Tibial nerve (tissue), 4 donors: Measurements from ENCODE around the gene PTPRK. TPM values are rescaled to one million over a fixed set of nuclear protein-coding genes. Genes with fewer than 3 reads are reported as not detected.

Experiments
- DNase-seq, 2 donors: peaks; one replicate each; pipeline ENCODE4 v3.0.0-alpha.2; 2019; ENCODE audit warnings: low spot score in 2 of 2
- H3K27ac ChIP-seq, 4 donors: fragments of 200-600 bp; sonication (generic) in 3 of 4; one replicate each; pipeline ENCODE4 v1.5.1; 2017 to 2019; ENCODE audit warnings: mild to moderate bottlenecking in 1 of 4
- H3K27me3 ChIP-seq, 2 donors: fragments of 200-600 bp; sonication (generic) in 1 of 2; one replicate each; pipeline versions ENCODE4 v1.5.1 to v1.6.0; 2017 to 2019
- H3K36me3 ChIP-seq, 3 donors: fragments of 200-600 bp; sonication (generic); one replicate each; pipeline ENCODE4 v1.5.1; 2018 to 2019
- H3K4me1 ChIP-seq, 4 donors: fragments of 200-600 bp; sonication (generic) in 3 of 4; one replicate each; pipeline ENCODE4 v1.5.1; 2017 to 2019
- H3K4me3 ChIP-seq, 4 donors: fragments of 200-600 bp; sonication (generic) in 3 of 4; one replicate each; pipeline ENCODE4 v1.5.1; 2017 to 2019; ENCODE audit warnings: mild to moderate bottlenecking in 1 of 4, moderate library complexity in 1 of 4
- H3K9me3 ChIP-seq, 4 donors: fragments of 200-600 bp; sonication (generic) in 3 of 4; one replicate each; pipeline ENCODE4 v1.5.1; 2017 to 2019
- CTCF ChIP-seq, 5 experiments: fragments of 200-600 bp in 3 of 5; fragments of 450-650 bp in 2 of 5; sonication (generic) in 3 of 5; IDR thresholded peaks; one replicate each; pipeline ENCODE4 v1.5.1; 2016 to 2019; ENCODE audit warnings: antibody characterized with exemption in 5 of 5, mild to moderate bottlenecking in 3 of 5, moderate library complexity in 2 of 5
- EP300 ChIP-seq, 2 donors: sonication (generic); formaldehyde crosslinking; IDR thresholded peaks; one replicate each; pipeline ENCODE4 v1.6.1; 2017; ENCODE audit warnings: antibody characterized with exemption in 2 of 2, mild to moderate bottlenecking in 1 of 2
- POLR2A ChIP-seq, 2 donors: fragments of 450-650 bp; IDR thresholded peaks; one replicate each; pipeline ENCODE4 v1.6.1; 2017; ENCODE audit warnings: antibody characterized with exemption in 2 of 2, mild to moderate bottlenecking in 2 of 2, moderate library complexity in 2 of 2
- WGBS, 2 donors: methylation state at CpG; one replicate each; pipeline ENCODE4 v1.1.5; 2018; 5-methylcytosine and 5-hydroxymethylcytosine counted together
- total RNA-seq, 4 donors: library from RNA; depleted of rRNA; stranded (reverse); fragments of >200 nt; gene quantifications; one replicate each; pipeline ENCODE4 v1.1.0, GENCODE V29; 2016

Gene PTPRK
- total RNA-seq, 4 donors from 2014 or later = 17.4 to 26.1 (median 21.2) TPM

GRCh38 chr6:128395188-128395587 is 125.2 kb downstream of the PTPRK start:
- WGBS, 2 donors = 69 to 75% methylated on average over 3 of the region's 3 CpGs
- Histone ChIP-seq H3K27ac (no peak overlapping the region), H3K9me3 (no peaks in the 10 kb centered on the region), H3K36me3 (peaks cover 0 to 5% (median 0%) of the 10 kb centered on the region in 3 donors), H3K4me3 (no peak overlapping the region), H3K27me3 (no peaks in the 10 kb centered on the region), H3K4me1 (no peaks in the 10 kb centered on the region)
- TF ChIP-seq CTCF (IDR thresholded peaks at IDR 0.05) (no peak), POLR2A (IDR thresholded peaks at IDR 0.05) (no peak), EP300 (IDR thresholded peaks at IDR 0.05) (no peak)
- no peak for DNase-seq

- Histone ChIP-seq H3K27me3 (no peaks in the 10 kb centered on the region), H3K9me3 (no peaks in the 10 kb centered on the region), H3K36me3 (peaks cover 0 to 5% (median 0%) of the 10 kb centered on the region in 3 donors), H3K27ac (no peak overlapping the region), H3K4me1 (no peaks in the 10 kb centered on the region), H3K4me3 (no peak overlapping the region)
- TF ChIP-seq CTCF (IDR thresholded peaks at IDR 0.05) (no peak), EP300 (IDR thresholded peaks at IDR 0.05) (no peak), POLR2A (IDR thresholded peaks at IDR 0.05) (no peak)
- WGBS, 2 donors = 95 to 100% methylated on average over 1 of the region's 1 CpG
- DNase-seq = no peak
These were observed 126.2 kb downstream of the PTPRK start for GRCh38 chr6:128394167-128394566.

GRCh38 chr6:128389820-128390534 is 130.4 kb downstream of the PTPRK start:
- no peaks in the 10 kb centered on the region for H3K36me3 ChIP-seq
- no peaks in the 10 kb centered on the region for H3K9me3 ChIP-seq
- no peak for TF ChIP-seq POLR2A (IDR thresholded peaks at IDR 0.05)
- TF ChIP-seq CTCF (IDR thresholded peaks at IDR 0.05) = no peak
- DNase-seq = no peak
- H3K4me1 ChIP-seq = no peaks in the 10 kb centered on the region
- no peak overlapping the region for H3K27ac ChIP-seq
- 67 to 73% methylated on average over 4 of the region's 4 CpGs for WGBS, 2 donors
- H3K4me3 ChIP-seq = no peak overlapping the region
- H3K27me3 ChIP-seq = no peaks in the 10 kb centered on the region

GRCh38 chr6:128388380-128388779 is 132.0 kb downstream of the PTPRK start:
- Histone ChIP-seq H3K9me3 (no peaks in the 10 kb centered on the region), H3K27me3 (no peaks in the 10 kb centered on the region), H3K4me3 (no peak overlapping the region), H3K36me3 (no peaks in the 10 kb centered on the region), H3K4me1 (no peaks in the 10 kb centered on the region), H3K27ac (no peak overlapping the region)
- no peak for DNase-seq
- TF ChIP-seq EP300 (IDR thresholded peaks at IDR 0.05) (no peak), CTCF (IDR thresholded peaks at IDR 0.05) (no peak), POLR2A (IDR thresholded peaks at IDR 0.05) (no peak)
- WGBS, 2 donors = 0% methylated on average over 1 of the region's 1 CpG

- Histone ChIP-seq H3K4me3 (no peak overlapping the region), H3K36me3 (peaks cover 0 to 6% (median 0%) of the 10 kb centered on the region in 3 donors), H3K27me3 (no peaks in the 10 kb centered on the region), H3K27ac (no peak overlapping the region), H3K9me3 (peaks cover 0 to 11% (median 3%) of the 10 kb centered on the region in 4 donors), H3K4me1 (peaks cover 0 to 5% (median 0%) of the 10 kb centered on the region in 4 donors)
- TF ChIP-seq POLR2A (IDR thresholded peaks at IDR 0.05) (no peak), CTCF (IDR thresholded peaks at IDR 0.05) (no peak), EP300 (IDR thresholded peaks at IDR 0.05) (no peak)
- no peak for DNase-seq
These were observed 139.5 kb downstream of the PTPRK start for GRCh38 chr6:128380891-128381290.
